CD1c-positive myeloid dendritic cell (primary cell): ENCODE results near the gene CWC27.

ENCODE experiments used
- DNase-seq: peaks from one replicate; pipeline ENCODE4 v3.0.0-alpha.2; 2016; ENCODE audit errors: extremely low spot score

The CWC27 gene, protein sequence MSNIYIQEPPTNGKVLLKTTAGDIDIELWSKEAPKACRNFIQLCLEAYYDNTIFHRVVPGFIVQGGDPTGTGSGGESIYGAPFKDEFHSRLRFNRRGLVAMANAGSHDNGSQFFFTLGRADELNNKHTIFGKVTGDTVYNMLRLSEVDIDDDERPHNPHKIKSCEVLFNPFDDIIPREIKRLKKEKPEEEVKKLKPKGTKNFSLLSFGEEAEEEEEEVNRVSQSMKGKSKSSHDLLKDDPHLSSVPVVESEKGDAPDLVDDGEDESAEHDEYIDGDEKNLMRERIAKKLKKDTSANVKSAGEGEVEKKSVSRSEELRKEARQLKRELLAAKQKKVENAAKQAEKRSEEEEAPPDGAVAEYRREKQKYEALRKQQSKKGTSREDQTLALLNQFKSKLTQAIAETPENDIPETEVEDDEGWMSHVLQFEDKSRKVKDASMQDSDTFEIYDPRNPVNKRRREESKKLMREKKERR

DNA sequence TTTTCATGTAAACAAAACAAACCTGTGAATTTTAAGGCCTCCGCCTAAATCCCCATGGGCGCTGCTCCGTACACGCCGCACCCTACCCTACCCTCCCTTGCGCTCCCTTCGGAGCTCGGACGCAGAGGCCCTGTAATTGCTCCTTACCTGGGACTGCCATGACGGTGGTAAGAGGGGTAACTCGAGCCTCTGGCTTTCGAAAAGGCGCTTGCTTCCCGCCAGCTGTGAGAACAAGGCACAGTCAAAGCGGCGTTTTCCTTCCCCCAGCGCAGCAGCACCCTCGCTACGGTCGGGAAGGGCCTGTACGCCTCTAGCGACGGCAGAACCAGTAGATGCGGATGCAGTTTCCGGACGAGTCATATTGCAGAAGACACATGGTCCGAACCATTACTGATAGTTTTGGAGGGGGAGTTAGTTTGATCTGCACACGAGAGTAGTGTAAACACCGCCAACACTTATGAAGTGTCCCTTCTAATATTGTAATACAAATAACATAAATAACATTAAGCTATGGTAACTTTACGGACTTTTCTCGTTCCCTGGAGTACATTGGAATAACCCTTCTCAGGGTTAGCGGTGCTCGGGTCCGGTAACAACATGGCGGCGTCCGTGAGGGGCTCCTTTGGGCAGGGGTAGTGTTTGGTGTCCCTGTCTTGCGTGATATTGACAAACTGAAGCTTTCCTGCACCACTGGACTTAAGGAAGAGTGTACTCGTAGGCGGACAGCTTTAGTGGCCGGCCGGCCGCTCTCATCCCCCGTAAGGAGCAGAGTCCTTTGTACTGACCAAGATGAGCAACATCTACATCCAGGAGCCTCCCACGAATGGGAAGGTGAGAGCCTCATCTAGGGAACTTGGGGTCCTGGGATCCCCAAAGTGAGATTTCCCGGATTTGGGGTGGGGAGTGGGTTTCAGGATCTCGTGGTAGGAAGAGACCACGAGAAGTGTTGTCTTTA lies at the start of gene CWC27, which contains the start of gene SREK1IP1:
Gene CWC27, plus strand, starts transcription at position 573 of the 955 bp plus-strand sequence. Its CDS starts 217 bp downstream, at position 790.
Gene SREK1IP1, minus strand, starts transcription at position 334 of the 955 bp plus-strand sequence. Its CDS starts 174 bp downstream, at position 160.
- DNase-seq: peak; percentile 92

DNA sequence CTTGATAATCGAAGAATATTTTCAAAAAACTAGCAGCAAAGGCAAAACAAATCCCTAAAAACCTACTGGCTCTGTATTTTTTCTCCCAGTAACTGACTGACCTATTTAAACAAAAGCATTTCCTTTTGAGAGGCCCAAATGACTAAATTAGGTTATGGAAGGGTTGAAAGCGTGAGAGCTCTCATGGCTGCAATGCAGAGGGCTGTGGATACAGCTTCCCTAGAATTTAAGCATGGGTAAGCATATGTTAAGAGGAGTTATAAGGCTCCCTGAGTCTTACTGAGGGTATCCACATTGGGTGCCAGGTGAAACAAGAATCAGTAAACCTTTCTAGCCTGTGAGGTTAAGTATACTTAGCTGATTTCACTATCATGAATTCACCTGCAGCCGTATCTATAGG lies 46.1 kb upstream of the CWC27 start:
- DNase-seq: no peak

DNA sequence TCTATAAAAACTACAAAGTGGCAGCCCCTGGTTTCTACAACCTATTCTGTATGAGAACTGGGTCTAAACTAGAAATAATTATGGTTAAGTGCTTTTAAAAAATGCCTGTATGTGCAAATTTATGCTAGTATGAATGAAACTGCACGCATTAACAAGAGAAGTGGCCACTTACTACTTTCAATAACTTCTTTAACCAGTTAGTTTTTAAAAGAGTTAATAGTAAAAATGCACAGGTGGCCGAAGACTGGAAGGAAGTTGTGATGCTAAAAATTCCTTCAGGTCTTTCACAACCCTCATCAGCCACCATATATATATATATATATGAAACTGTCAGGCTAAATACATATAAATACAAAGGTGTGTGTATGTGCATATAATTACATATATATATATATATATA lies 41.6 kb upstream of the CWC27 start:
- DNase-seq: no peak

DNA sequence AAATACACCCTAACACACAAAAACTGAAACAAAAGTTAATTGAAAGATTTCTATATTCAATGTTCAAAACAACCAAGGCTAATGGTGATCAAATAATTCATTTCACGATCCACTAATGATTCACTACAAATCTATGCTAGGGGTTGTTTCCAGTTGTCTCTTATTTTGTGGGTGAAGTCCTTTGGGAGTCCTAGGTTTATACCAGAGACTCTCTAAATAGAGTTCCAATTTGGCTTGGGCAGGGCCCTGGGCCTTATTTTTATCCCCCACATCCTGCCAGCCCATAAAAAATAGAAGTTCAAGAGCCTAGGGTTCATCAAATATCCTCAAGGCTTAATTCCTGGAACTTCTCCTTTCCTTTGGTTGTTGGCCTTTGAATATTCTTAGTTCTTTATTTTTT lies 26.3 kb upstream of the CWC27 start:
- no peak for DNase-seq

DNA sequence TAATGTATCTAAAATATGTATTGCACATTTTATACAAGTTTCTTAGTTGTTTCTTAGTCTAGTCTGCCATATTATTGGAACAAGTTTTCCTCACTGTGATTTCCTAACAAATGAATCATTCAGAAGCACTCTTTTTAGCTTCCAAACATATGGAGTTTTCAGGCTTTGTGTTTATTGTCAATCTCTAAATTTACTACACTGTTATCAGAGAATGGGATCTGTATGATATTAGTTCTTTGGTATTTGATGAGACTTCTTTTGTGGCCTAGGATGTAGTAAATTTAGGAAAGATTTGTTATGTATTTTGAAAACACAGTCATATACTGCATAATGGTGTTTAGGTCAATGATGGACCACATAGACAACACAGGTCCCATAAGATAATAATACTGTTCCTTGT lies 25.9 kb upstream of the CWC27 start:
- no peak for DNase-seq

DNA sequence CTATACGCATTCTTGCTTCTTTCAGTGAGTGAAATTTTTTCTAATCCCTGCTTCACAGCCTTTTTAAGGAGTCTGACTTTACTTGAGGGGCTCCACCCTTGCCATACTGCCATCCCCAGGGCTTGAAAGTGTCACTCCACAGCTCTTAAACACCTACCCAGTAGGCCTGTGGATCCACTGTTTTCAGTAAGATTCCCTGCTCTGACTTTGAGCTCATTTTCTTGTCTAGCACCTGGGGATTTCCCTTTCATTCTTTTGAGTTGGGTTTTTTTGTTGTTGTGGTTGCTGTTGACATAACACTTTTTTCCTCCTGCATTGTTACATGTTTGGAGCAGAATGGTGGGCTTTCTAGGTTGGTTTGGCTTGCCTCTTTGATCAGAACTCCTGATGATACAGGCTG lies 23.8 kb upstream of the CWC27 start:
- DNase-seq: no peak

DNA sequence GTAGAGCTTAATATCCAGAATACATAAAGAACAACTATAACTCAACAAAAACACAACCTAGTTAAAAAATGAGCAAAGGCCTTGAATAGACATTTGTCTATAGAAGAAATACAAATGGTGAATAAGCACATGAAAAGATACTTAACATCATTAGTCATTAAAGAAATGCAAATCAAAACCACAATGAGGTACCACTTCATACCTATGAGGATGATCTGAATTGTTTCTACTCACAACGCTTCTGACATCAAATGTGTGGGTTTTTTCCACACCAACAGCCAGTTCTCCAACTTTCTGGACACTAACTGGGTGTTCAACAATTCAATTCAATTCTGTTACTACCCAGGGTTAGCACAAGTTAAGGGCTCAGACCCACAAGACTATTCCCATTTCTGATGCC lies 22.3 kb upstream of the CWC27 start:
- no peak for DNase-seq

DNA sequence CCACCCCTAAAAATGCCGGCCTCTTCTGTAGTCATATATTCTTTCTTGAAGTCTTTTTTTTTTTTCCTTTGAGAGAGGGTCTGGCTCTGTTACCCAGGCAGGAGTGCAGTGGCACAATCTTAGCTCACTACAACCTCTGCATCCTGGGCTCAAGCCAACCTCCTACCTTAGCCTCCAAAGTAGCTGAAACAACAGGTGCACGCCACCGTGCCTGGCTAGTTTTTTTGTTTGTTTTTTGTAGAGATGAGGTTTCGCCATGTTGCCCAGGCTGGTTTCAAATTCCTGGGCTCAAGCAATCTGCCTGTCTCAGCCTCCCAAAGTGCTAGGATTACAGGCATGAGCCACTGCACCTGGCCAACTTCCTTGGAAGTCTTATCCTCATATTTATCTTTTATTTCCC lies 19.3 kb upstream of the CWC27 start:
- no peak for DNase-seq

DNA sequence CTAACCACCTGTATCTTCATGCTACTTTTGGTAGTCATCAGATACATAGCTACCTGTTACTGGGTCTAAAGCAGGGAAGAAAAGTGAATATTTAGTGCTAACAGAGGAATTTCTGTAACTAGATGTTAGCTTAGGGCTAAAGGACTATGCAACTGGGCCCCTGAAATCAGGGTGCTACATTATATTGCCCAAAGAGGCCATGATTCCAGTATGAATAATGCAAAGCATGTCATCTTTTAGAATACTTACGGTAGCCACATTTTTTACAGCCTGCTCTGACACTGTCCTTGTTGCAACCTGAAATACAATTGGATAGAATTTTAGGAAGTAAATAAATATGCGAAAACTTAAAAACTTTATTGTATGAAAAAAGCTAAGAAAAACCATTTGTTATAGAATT lies 14.7 kb upstream of the CWC27 start:
- no peak for DNase-seq

DNA sequence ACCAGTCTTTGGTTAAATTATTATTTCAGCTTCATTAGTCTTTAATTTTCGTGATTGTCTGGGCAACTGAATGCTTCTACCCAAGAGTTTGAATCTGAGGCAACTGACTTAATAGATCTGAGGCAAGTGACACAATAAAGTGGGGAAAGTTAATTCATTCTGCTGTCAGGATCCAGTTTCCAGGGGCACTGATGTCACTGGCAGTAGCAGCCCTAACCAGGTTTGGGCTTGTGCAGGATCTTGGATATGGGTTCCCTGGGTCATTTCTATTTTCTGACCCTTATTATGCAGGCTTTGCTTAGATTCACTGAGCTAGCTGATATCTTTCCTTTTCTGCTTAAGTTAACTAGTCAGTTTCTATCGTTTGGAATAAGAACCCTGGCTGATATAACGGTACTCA lies 9.8 kb upstream of the CWC27 start:
- DNase-seq: no peak

DNA sequence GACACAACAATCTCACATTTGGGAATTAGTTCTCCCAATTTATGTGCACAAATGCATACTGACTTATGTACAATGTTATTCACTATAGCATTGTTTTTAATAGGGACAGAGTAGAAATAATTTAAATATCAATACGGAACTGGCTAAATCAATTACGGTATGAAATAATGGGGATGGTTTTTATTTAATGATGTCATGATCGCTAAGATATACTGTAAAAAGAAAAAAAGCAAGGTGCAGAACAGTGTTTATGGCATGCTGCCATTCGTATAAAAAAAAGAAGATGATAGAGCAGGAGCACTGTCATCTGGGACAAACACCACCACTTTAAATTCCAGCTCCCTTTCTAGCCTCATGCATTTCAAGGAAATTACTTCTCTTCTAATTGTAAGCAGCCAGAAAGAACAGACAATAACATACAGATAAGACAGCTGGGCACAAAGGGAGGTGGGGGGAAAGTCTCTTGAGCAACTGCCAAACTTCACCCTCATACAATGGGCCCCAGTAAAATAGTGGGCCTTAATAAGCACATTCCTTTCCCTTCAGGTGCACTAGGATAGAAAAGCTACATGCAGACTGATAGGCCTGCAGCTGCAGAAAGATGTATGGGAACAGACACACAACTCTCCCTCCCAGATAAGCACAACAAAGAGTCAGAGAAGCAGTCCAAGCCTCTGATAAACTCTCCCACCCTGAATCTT lies 8.6 kb upstream of the CWC27 start:
- no peak for DNase-seq

DNA sequence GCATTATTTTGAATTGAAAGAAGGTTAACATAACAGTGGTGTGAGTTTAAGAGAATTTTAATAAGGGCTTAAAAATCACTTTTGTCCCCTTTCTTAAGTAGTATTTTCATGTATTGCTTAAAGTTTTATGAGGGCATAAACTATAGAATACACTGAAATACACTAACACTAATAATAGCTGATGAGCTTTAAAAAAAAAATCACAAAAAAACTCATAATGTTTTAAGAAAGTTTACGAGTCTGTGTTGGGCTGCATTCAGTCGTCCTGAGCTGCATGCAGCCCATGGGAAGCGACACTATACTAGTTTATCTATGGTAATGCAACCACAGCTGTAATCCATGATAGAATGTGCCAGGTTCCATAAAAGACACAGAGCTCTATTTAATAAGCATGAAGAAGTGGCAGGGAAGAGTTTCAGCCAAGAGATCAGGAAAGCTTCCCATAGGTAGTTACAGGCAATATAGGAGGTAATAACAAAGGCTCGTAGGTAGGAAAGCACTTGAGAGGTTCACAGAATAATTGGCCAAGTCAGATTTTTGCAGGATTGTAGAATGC lies 4.7 kb upstream of the CWC27 start:
- DNase-seq: no peak

DNA sequence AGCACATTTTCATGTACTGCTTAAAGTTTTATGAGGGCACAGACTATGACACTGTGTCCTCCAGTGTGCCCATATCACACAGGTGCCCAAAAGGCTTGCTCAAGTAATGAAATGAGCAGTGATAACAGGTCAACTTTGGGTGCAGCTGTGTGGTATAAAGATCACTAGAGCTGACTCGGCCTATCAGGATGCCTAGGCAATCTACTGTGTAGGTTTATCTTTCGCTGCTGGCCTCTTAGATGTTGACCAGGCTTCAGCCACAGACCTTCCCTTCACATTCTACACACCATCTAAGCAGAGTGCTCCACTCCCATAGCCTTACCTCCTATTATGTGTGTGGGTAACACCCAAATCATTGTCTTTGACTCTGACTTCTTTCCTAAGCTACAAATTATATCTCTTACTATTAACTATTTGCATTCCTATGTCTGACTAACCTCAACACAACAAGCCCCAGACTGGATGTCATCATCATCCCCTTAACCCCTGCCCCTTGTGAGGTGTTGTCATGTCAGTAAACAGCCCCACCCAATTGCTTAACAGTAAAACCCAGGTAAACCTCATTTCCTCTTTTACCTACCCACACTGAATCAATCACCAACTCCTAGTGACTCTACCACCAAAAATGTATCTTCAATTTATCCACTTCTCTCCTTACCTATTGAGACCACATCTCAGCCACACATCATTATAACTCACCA lies 2.8 kb upstream of the CWC27 start:
- DNase-seq: no peak

DNA sequence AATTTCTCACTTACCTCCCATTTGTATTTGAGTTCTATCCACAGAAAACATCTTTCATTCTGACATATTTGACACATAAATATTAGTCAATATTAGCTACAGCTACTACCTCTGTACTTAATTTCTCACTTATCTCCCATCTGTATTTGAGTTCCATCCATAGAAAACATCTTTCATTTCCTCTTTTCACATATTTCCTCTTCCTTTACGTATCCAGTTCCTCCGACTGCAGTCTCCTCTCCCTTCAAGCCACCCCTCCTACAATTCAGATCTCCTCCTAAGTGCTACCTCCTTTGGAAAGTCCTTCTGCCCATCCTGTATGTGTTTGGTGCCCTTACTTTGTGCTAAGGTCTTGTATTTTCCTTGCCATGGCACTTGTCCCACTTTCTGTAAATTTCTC lies 1.8 kb upstream of the CWC27 start:
- peak; percentile 52 for DNase-seq

DNA sequence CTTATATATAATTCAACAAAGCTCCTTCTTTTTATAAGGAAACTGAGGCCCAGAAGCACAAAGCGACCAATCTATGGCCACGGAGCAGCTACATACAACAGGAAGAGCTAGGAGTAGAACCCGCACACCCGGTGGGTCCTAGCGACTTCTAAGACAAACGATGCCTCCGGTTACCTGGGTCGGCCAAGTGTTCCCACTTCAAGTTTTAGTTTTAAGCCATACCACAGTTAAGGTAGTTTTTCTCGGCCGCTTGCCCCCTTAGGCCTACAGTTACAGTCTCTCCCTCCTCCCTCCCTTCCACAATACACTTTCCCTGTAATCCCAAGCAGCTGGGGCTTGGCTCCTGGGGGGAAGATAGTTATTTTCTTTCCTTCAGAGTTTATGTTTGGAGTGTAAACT lies 772 bp upstream of the CWC27 start:
- peak; percentile 10 for DNase-seq

DNA sequence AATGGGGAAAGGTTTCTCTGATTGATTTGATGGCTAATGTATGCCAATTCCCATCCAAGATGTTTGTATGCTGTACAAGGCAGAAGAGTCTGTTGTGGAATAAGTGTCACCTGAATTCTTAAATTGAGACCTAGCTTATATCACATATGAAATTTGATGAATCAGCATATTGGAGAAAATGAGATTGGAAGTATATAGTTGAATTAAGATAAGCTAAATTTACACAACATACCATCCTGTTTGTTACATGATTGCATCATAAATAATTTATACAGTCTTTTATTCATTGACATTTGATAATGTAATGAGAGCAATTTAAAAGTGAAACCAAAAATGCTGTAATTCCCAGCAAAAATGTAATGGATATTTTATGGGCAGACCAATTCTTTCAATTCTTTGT lies 1.1 kb downstream of the CWC27 start:
- no peak for DNase-seq

DNA sequence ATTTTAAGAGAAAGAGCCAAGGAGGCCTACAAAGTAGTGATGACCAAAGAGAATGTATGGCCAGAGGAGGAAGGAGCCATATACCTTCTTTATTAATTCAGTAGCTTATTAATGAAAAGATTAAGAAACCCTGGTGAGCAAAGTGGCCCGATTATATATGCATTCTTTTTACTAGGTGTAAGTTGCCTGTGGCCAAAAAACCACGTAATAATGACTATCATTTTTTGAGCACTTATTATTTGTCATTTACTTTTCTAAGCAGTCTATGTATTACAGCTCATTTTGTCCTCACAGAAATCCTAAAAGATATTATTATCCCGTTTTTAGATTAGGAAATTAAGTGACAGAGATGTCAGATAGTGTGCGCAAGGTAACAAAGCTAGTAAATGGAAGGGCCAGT lies 3.0 kb downstream of the CWC27 start:
- no peak for DNase-seq

DNA sequence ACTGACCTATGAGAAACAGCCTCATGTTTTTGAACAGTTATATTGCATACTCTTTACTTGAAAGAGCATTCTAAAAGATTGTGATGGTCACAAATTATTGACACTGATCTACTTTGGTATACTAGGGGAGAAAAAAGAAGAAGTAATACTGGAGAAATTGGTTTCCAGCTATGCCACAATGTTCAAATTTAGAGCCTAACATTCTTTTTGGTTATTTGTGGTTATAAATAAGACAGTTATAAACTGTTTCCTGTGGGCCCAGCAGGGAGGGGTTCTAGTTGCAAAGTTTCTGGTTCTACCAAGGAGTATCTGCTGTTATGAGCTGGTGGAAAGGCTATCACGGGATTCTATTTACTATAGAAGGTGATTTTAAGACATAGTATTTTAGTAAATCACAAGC lies 4.8 kb downstream of the CWC27 start:
- DNase-seq: no peak

DNA sequence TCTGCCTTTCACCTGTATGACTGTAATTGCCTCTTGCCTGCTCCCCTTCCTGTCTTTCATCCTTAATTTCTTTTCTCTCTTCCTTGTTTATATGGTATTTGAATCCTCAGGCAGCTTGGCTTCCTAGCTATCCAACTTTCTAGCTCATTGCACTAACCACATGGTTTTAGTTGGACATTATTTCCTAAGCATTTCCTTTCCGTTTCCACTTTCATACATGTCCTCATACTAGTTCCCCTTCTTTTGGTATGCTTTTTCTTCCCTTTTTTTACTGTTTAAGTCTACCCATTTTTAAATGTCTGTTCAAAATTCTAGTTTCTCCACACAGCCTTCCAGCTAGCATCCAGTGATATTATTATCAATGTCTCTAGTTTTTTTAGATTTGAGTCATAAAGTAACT lies 6.6 kb downstream of the CWC27 start:
- DNase-seq: peak; percentile 5

DNA sequence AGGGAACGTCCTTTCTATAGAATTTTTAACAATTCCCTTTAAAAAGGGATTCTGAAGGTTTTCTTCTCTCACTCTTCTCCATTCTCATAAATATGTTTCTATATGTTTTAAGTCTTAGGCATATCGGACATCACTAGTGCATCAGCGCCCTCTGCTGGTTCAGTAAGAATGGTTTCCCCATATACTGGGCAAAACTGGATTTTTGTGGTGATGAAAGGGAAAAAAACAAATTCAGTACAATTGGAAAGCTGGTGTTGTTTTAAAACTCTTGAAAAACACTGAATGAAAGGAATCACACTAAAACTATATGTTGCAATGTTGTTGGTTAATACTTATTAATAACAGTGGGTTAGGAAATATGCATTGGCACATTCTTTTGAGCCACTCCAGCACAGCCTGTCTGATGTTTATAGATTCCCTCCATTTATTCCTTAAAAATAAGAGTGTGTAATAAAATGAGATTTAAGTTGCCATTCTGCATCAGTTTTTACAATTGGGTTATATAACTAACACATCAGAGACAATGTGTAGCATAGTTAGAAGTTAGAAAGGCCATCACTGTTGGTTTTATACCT lies 15.8 kb downstream of the CWC27 start:
- peak; percentile 85 for DNase-seq

DNA sequence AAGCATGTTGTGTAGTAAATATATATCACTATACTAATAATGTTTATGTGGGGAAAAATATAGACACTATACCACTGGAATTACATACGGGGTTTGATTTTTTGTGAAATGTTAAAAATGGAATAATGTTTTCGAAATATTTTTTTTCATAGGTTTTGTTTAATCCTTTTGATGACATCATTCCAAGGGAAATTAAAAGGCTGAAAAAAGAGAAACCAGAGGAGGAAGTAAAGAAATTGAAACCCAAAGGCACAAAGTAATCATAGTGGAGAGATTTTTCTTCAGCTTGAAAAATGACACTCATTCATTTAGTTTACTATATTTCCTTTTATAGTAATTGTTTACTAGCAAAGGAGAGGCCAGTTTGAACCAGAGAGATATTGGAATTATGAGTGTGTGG lies 17.6 kb downstream of the CWC27 start:
- no peak for DNase-seq
